Stimulated activated CD8-positive, alpha-beta memory T cell treated with anti-CD3 and anti-CD28 coated beads, Interleukin-12 subunit alpha, Interleukin-12 subunit beta, amount 100 ng/mL, for 24 hours (primary cell): ENCODE results near the gene OPCML.

ENCODE experiments used
- DNase-seq: peaks from one replicate; pipeline ENCODE4 v3.0.0-alpha.2; 2020; ENCODE audit errors: extremely low read depth

Gene OPCML

DNA sequence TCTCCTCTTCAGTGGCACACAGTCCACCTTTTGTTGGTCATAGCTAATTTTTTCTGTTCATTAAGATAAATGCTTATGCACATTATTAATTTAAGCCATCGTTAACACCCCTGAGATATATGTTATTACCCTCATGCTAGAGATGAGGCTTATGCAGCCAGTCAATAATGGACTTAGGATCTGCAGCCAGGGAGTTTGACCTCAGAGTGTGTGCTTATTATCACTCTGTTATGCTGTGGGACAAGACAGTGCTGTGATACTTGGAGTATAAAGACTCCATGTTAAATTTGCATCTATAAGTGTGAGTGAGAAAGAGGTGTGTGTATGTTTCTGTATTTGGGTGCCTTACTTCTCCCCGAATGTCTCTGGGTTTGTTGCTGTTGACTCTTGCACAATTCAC is 969.3 kb downstream of the OPCML start:
- DNase-seq: no peak

GRCh38 chr11:132561937-132562336 is 970.4 kb downstream of the OPCML start:
- DNase-seq: no peak

GRCh38 chr11:132559331-132560036 is 972.8 kb downstream of the OPCML start:
- no peak for DNase-seq

- DNase-seq: no peak
Measured at GRCh38 chr11:132556316-132556715, 976.0 kb downstream of the OPCML start.

- no peak for DNase-seq
Measured at GRCh38 chr11:132555617-132556016, 976.7 kb downstream of the OPCML start.

DNA sequence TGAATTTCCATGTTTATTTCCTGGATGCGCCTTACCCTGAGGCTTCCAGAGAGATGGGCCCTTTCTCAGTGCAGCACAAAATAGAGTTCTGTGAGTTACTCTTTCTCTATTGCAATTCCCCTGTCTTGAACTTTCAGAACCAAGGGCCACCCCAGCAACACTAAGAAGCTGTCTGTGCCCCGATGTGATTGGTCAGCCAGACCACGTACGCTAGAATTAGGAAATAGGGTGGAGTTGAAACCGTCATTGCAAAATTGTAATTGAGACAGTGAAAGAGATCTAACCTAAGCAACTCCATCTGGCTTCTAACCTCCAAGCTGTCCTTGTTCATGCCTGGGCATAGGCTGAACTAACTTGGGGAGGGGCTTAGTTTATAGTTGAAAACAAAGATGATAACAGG is 981.3 kb downstream of the OPCML start:
- DNase-seq: no peak

GRCh38 chr11:132549561-132549960 is 982.7 kb downstream of the OPCML start:
- DNase-seq: no peak

GRCh38 chr11:132549001-132549400 is 983.3 kb downstream of the OPCML start:
- no peak for DNase-seq

- no peak for DNase-seq
Measured at GRCh38 chr11:132544007-132544406, 988.3 kb downstream of the OPCML start.

GRCh38 chr11:132541794-132542193 is 990.5 kb downstream of the OPCML start:
- no peak for DNase-seq

- DNase-seq: no peak
Measured at GRCh38 chr11:132540581-132540980, 991.7 kb downstream of the OPCML start.

- no peak for DNase-seq
Measured at GRCh38 chr11:132539590-132540368, 992.5 kb downstream of the OPCML start.

- no peak for DNase-seq
Measured at GRCh38 chr11:132538642-132539041, 993.7 kb downstream of the OPCML start.

DNA sequence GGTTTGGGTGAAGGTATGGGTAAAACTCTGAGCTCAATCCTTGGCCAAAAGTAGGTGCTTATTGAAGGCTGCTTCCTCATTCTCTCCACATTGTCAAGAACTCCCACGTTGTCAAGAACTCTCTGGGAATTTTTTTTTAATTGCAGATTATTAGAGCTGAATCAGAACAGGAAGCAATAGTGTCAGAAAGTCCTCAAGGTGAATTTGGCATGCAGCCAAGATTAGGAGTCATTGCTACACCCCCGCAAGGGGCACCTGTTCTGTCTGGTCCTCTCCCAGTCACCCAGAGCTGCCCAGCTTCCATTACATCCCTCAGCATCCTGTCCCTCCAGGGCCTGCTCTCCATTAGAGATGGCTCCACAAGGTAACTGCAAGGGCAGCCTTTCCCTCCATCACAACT is 996.5 kb downstream of the OPCML start:
- no peak for DNase-seq

DNA sequence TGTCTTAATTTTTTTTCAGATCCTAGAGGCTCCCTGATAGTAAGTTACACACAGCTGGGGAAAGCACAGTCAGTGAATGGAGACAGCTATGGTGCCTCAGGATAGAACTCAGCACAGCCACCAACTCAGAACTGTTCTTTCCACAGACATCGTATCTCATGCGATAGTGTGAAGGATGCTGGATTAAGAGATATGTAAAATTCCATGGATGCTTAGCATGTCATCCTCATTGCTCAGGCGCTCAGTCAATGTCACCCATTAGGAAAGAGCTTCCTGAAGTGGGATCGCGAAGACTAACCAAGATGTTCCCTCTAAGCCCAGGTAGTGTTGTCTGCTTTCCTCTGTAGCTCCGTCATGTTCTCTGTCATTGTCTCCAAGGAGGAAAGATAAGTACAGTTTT is 1000.4 kb downstream of the OPCML start:
- no peak for DNase-seq

DNA sequence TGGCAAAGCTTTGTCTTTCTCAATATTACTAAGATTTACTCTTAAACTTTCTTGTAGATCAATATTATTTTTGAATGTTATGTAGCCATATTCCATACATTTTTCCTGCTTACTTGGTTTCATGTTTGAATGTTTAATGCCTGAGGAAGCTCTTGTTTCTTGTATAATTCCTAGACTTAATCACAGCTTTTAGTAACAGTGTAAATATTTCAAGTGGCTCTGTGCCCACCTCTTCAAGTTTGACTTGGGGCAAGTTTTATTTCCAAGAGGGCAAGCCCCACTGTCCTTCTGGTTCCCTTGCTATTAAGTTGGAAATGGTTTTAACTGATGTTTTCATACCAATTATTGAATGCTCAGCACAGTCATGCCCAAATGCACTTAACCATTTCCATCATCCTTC is 1004.1 kb downstream of the OPCML start:
- no peak for DNase-seq

DNA sequence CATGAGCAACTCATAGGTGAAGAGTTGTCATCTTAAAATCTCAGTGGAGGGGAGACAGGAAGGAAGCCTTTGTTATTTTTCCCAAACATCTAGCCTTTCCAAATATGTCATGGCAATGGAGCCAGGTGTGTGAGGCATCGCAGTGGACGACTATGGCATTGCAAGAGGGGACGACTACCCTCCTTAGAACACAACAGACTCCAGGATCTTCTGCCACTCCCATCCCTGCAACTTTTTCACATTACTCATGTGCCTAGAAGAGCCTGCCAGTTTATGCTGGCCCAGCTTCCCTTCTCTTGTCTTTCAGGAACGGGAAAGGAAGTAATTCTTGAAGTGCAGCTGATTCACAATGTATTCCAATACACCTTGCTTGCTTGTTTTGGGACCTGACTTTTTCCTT is 1008.4 kb downstream of the OPCML start:
- no peak for DNase-seq

- DNase-seq: no peak
Measured at GRCh38 chr11:132520199-132520598, 1012.1 kb downstream of the OPCML start.

GRCh38 chr11:132519241-132519815 is 1013.0 kb downstream of the OPCML start:
- DNase-seq: no peak

DNA sequence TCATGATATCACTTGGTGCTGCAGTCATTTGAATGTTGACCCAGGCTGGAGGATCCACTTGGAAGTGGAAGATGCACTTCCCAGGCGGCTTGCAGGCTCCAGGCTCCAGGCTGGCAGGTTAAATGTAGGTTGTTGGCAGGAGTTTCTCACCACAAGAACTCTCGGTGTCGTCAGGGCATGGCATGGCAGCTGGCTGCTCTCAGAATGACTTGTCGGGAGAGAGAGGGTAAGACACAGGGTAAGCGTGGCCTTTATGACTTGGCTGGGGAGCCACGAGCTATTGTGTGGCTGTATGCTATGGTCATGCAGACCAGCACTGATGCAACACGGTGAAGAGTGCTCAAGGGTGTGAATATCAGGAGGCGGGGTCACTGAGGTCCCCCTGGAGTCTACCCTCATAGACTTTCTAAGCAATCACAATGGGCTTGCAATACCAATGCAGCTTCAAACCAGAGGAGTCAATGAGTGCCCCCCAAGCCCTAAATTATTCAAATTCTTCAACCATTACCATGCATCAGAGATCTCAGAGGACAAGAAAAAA is 1027.7 kb downstream of the OPCML start:
- no peak for DNase-seq

DNA sequence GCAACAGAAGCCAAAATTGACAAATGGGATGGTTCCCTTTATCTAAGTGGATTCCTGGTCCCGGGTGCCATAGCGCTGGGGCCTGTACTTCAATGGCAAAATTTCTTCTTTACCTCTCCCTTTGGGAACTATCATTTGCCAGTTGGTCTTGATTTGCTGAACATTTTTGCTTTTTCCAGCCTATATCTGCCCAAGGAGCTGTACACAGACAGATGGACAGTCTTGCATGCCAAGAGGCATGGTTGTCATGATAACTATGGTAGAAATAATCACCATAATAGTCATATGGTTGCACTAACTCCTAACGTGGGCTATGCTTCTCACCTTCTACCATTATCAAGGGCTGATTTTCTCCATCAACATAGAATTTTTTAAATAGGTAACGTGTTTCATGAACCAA is 1030.9 kb downstream of the OPCML start:
- no peak for DNase-seq

DNA sequence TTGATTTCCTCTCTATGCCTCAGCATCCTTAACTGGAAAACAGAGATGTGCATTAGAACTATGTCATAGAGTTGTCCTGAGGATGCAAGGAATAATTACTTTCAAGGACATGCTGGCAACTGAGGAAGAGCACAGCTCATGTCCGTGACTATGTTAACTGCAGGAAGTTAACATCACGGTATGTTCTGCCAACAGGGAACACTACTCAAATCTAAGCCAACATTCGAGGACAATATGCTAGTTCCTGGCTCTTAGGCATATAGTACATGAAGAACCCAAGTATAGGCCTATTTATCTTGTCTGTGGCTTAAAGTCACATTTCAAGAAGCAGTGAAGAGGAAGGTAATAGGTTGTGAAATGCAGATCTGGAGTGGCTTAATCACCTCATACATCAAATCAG is 1032.6 kb downstream of the OPCML start:
- no peak for DNase-seq

DNA sequence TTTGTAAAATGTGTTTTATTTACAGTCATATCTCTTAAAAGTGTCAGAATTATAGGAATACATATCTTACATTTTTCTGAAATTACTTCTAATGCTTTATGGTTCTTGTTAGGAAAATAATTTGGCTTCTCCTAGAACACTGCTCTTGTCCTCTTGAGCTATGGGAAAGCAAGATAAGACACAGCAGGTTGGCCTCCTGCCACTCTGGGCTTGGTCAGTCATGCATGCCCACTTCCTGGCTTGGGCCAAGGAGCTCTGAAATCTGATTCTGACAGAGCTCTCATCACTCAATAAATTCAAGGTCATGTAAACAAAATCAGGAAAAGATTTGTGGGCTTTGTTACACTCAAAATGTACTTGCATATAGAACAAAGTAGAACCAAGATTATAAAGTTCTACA is 1036.0 kb downstream of the OPCML start:
- DNase-seq: no peak
